Neuronal stem cell (in vitro differentiated cells): ENCODE measurements around the gene HIPK2.
"Not testable (repeated sequence)": the region's sequence is repeated elsewhere in the genome, so short reads cannot be mapped to it uniquely, and the experiment has no call there.

Experiments used
- DNase-seq: peaks from one replicate; pipeline ENCODE4 v3.0.0-alpha.2; 2013; ENCODE audit warnings: low spot score
- H2AFZ ChIP-seq: one replicate; pipeline ENCODE4 v1.6.1; 2013; ENCODE audit warnings: mild to moderate bottlenecking, low read length, inconsistent platforms
- H2AK5ac ChIP-seq: 2 replicates; pipeline ENCODE4 v1.6.1; 2013; ENCODE audit warnings: low read depth, mild to moderate bottlenecking, inconsistent platforms, low read length, moderate library complexity, mixed read lengths
- H2BK120ac ChIP-seq: 2 replicates; pipeline ENCODE4 v1.6.1; 2013; ENCODE audit warnings: low read depth, mild to moderate bottlenecking, inconsistent platforms, low read length, moderate library complexity, mixed read lengths
- H2BK12ac ChIP-seq: one replicate; pipeline ENCODE4 v1.6.1; 2013; ENCODE audit warnings: low read length, inconsistent platforms
- H2BK15ac ChIP-seq: 2 replicates; pipeline ENCODE4 v1.6.1; 2013; ENCODE audit warnings: mild to moderate bottlenecking, low read length, inconsistent platforms, mixed read lengths
- H2BK5ac ChIP-seq: one replicate; pipeline ENCODE4 v1.6.1; 2013; ENCODE audit warnings: inconsistent platforms, mild to moderate bottlenecking, low read length, moderate library complexity
- H3K14ac ChIP-seq: one replicate; pipeline ENCODE4 v1.6.1; 2013; ENCODE audit warnings: low read length, inconsistent platforms
- H3K18ac ChIP-seq: 2 replicates; pipeline ENCODE4 v1.6.1; 2013; ENCODE audit warnings: low read length, inconsistent platforms
- H3K23ac ChIP-seq: 2 replicates; pipeline ENCODE4 v1.6.1; 2013; ENCODE audit warnings: low read depth, mild to moderate bottlenecking, mixed read lengths, low read length, inconsistent platforms; ENCODE audit not compliant: poor library complexity
- H3K27ac ChIP-seq: replicated peaks from 3 replicates; pipeline ENCODE4 v1.5.1; 2013; ENCODE audit warnings: low read length, inconsistent platforms
- H3K27me3 ChIP-seq, 3 experiments: 2 replicates each; pipeline ENCODE4 v1.6.1; 2013; ENCODE audit warnings: low read length in 3 of 3, mild to moderate bottlenecking in 2 of 3, inconsistent platforms in 1 of 3, low read depth in 1 of 3, mixed read lengths in 1 of 3, moderate library complexity in 1 of 3; ENCODE audit not compliant: control insufficient read depth in 3 of 3, insufficient read depth in 3 of 3
- H3K36me3 ChIP-seq, 2 donors: replicated peaks in 1 of 2; 2 replicates each; pipeline ENCODE4 v1.6.1; 2013; ENCODE audit warnings: low read length in 2 of 2; ENCODE audit not compliant: control insufficient read depth in 2 of 2, insufficient read depth in 2 of 2
- H3K4ac ChIP-seq: 2 replicates; pipeline ENCODE4 v1.6.1; 2013; ENCODE audit warnings: inconsistent platforms, mild to moderate bottlenecking, low read length, moderate library complexity
- H3K4me1 ChIP-seq, 2 donors: 1 replicate in 1 of 2; 2 replicates in 1 of 2; pipeline ENCODE4 v1.6.1; 2013; ENCODE audit warnings: low read length in 2 of 2, low read depth in 1 of 2; ENCODE audit not compliant: control insufficient read depth in 2 of 2, insufficient read depth in 1 of 2
- H3K4me2 ChIP-seq: one replicate; pipeline ENCODE4 v1.6.1; 2013; ENCODE audit warnings: mild to moderate bottlenecking, low read length, inconsistent platforms; ENCODE audit not compliant: insufficient read depth, poor library complexity, severe bottlenecking
- H3K4me3 ChIP-seq, 2 donors: 2 replicates each; pipeline ENCODE4 v1.5.1; 2013; ENCODE audit warnings: low read length in 2 of 2, mild to moderate bottlenecking in 2 of 2, inconsistent platforms in 1 of 2, moderate library complexity in 1 of 2
- H3K79me1 ChIP-seq: one replicate; pipeline ENCODE4 v1.6.1; 2013; ENCODE audit warnings: low read depth, mild to moderate bottlenecking, inconsistent platforms, low read length, moderate library complexity
- H3K9ac ChIP-seq: one replicate; pipeline ENCODE4 v1.6.1; 2013; ENCODE audit warnings: mild to moderate bottlenecking, low read depth, low read length, inconsistent platforms; ENCODE audit not compliant: poor library complexity
- H3K9me3 ChIP-seq, 2 donors: replicated peaks in 1 of 2; 2 replicates each; pipeline versions ENCODE3 to v1.6.1; 2013; ENCODE audit warnings: low read length in 2 of 2, mild to moderate bottlenecking in 2 of 2, inconsistent platforms in 1 of 2, low read depth in 1 of 2, mixed read lengths in 1 of 2, moderate library complexity in 1 of 2; ENCODE audit not compliant: control insufficient read depth in 2 of 2, insufficient read depth in 1 of 2
- H4K8ac ChIP-seq: one replicate; pipeline ENCODE4 v1.6.1; 2013; ENCODE audit warnings: low read depth, mild to moderate bottlenecking, inconsistent platforms, low read length, moderate library complexity
- H4K91ac ChIP-seq: one replicate; pipeline ENCODE4 v1.6.1; 2013; ENCODE audit warnings: low read length, low read depth, mild to moderate bottlenecking, inconsistent platforms; ENCODE audit not compliant: poor library complexity
- WGBS, 2 donors: extraction: QIAGEN DNeasy Blood & Tissue Kit; methylation state at CpG; one replicate each; pipeline ENCODE4 v1.1.7; 2013; ENCODE audit warnings: missing lambda C conversion rate in 2 of 2, mixed read lengths in 1 of 2; ENCODE audit not compliant: insufficient read length in 2 of 2, insufficient replicate concordance in 1 of 2; ENCODE audit errors: extremely low coverage in 2 of 2; 5-methylcytosine and 5-hydroxymethylcytosine counted together

The HIPK2 gene

GRCh38 chr7:139673230-139673629, 104.6 kb downstream of the HIPK2 start:
- no peak for DNase-seq
- no peak overlapping the region for H4K91ac ChIP-seq
- no CpG with 5 or more reads among the region's 5 CpGs for WGBS, 2 donors

GRCh38 chr7:139671967-139672366, 105.8 kb downstream of the HIPK2 start:
- Histone ChIP-seq H2BK12ac (no peak overlapping the region), H3K14ac (no peak overlapping the region), H4K8ac (no peak overlapping the region), H2BK120ac (no peak overlapping the region), H3K36me3 (peaks cover 0 to 8% of the 10 kb centered on the region in 2 donors), H4K91ac (no peak overlapping the region), H3K9me3 (no peaks in the 10 kb centered on the region), H2BK5ac (no peak overlapping the region), H3K9ac (no peak overlapping the region), H2BK15ac (no peak overlapping the region), H3K18ac (no peak overlapping the region), H3K4me1 (peaks cover 1 to 2% of the 10 kb centered on the region in 2 donors), H3K79me1 (no peaks in the 10 kb centered on the region), H3K4me2 (no peak overlapping the region), H3K27ac (no peak overlapping the region), H3K27me3 (no peaks in the 10 kb centered on the region), H2AFZ (no peak overlapping the region), H2AK5ac (no peak overlapping the region), H3K4me3 (no peak overlapping the region), H3K23ac (no peak overlapping the region), H3K4ac (no peak overlapping the region)
- no CpG with 5 or more reads among the region's 3 CpGs for WGBS, 2 donors
- DNase-seq = no peak

More at GRCh38 chr7:139673230-139673629, 104.6 kb downstream of the HIPK2 start:
- Histone ChIP-seq H3K27me3 (no peaks in the 10 kb centered on the region), H3K18ac (no peak overlapping the region), H3K36me3 (peaks cover 0 to 8% of the 10 kb centered on the region in 2 donors), H3K27ac (no peak overlapping the region), H2AFZ (no peak overlapping the region), H3K79me1 (no peaks in the 10 kb centered on the region), H2BK15ac (no peak overlapping the region), H2BK5ac (no peak overlapping the region), H2BK12ac (no peak overlapping the region), H3K4me3 (no peak overlapping the region), H3K14ac (no peak overlapping the region), H2BK120ac (no peak overlapping the region), H3K4me2 (no peak overlapping the region), H2AK5ac (no peak overlapping the region), H3K9ac (no peak overlapping the region), H3K4ac (no peak overlapping the region), H3K23ac (no peak overlapping the region), H3K4me1 (peaks cover 1 to 2% of the 10 kb centered on the region in 2 donors), H4K8ac (no peak overlapping the region), H3K9me3 (no peaks in the 10 kb centered on the region)

GRCh38 chr7:139670662-139671061, 107.1 kb downstream of the HIPK2 start:
- not testable (repeated sequence) for H2AK5ac ChIP-seq, H2BK15ac ChIP-seq, H3K27ac ChIP-seq, H3K36me3 ChIP-seq, H2BK5ac ChIP-seq, H4K8ac ChIP-seq, H3K4me3 ChIP-seq, H3K14ac ChIP-seq, H3K9ac ChIP-seq, H2BK12ac ChIP-seq, H3K4me1 ChIP-seq, H2BK120ac ChIP-seq, H3K18ac ChIP-seq, H3K23ac ChIP-seq, H2AFZ ChIP-seq, H3K4ac ChIP-seq, H4K91ac ChIP-seq, DNase-seq, H3K27me3 ChIP-seq, H3K9me3 ChIP-seq, H3K79me1 ChIP-seq, H3K4me2 ChIP-seq
- no CpG with 5 or more reads among the region's 7 CpGs for WGBS, 2 donors

GRCh38 chr7:139669106-139670061, 108.4 kb downstream of the HIPK2 start:
- Histone ChIP-seq H3K79me1 (no peaks in the 10 kb centered on the region), H2BK12ac (no peak overlapping the region), H3K27me3 (no peaks in the 10 kb centered on the region), H3K14ac (no peak overlapping the region), H3K18ac (no peak overlapping the region), H3K27ac (no peak overlapping the region), H3K4me1 (peaks cover 1 to 2% of the 10 kb centered on the region in 2 donors), H3K9ac (no peak overlapping the region), H3K23ac (no peak overlapping the region), H2BK5ac (no peak overlapping the region), H3K36me3 (no peaks in the 10 kb centered on the region), H3K9me3 (no peaks in the 10 kb centered on the region), H3K4me2 (no peak overlapping the region), H2BK120ac (no peak overlapping the region), H4K8ac (no peak overlapping the region), H2AFZ (no peak overlapping the region), H4K91ac (no peak overlapping the region), H2AK5ac (no peak overlapping the region), H3K4me3 (no peak overlapping the region), H2BK15ac (no peak overlapping the region), H3K4ac (no peak overlapping the region)
- DNase-seq = no peak
- WGBS, 2 donors = no CpG with 5 or more reads among the region's 11 CpGs
